Heart left ventricle (tissue), 13 donors: ENCODE data around the gene CPD.

Experiments used
- POLR2A ChIP-seq, 2 donors: fragments of 450-650 bp; IDR thresholded peaks; one replicate each; pipeline ENCODE4 v1.6.1; 2017; ENCODE audit warnings: antibody characterized with exemption in 2 of 2, mild to moderate bottlenecking in 2 of 2, moderate library complexity in 2 of 2
- TF ChIP-seq, protein P1 (sequence below), 12 donors: fragments of 200-600 bp; sonication (generic) in 4 of 12; IDR thresholded peaks; one replicate each; pipeline versions ENCODE4 v1.5.0 to v1.8.0; 2018 to 2022; ENCODE audit warnings: antibody characterized with exemption in 12 of 12, mild to moderate bottlenecking in 5 of 12
- donor health status: ischemic (EF 13 %, LVEDD 7.1; RV severe dilation, severe dysfunction).
- donor health status: DM: no; HTN: yes; CAD: no.
- donor health status: DM: no; HTN: no; CAD: no.
- donor health status: ischemic (EF 25% LVEDD 6.9; RV normal size, moderate dysfunction).
- donor health status: ischemic (EF 25% LVEDD 5.7; RV mildly dilated, moderate dysfunction).
- donor health status: ischemic (EF 35%, LVEDD 5.7; RV mildly dilated, moderate dysfunction).
- donor health status: nonischemic (EF 11% LVEDD 7.7; RV severe dilation, severe dysfunction).
- donor health status: DM: yes; HTN: yes; CAD: no.
- donor health status: PGD.
- donor health status: ischemic (EF 29% LVEDD 5.4; RV normal size, mild dysfunction).
- donor health status: nonischemic (EF 23%, LVEDD 6.1; RV moderate dilation, normal function).

- TF ChIP-seq, protein P1, sequence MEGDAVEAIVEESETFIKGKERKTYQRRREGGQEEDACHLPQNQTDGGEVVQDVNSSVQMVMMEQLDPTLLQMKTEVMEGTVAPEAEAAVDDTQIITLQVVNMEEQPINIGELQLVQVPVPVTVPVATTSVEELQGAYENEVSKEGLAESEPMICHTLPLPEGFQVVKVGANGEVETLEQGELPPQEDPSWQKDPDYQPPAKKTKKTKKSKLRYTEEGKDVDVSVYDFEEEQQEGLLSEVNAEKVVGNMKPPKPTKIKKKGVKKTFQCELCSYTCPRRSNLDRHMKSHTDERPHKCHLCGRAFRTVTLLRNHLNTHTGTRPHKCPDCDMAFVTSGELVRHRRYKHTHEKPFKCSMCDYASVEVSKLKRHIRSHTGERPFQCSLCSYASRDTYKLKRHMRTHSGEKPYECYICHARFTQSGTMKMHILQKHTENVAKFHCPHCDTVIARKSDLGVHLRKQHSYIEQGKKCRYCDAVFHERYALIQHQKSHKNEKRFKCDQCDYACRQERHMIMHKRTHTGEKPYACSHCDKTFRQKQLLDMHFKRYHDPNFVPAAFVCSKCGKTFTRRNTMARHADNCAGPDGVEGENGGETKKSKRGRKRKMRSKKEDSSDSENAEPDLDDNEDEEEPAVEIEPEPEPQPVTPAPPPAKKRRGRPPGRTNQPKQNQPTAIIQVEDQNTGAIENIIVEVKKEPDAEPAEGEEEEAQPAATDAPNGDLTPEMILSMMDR (IDR thresholded peaks at IDR 0.05), result no peak
- no peak for TF ChIP-seq POLR2A (IDR thresholded peaks at IDR 0.05)
Observed at GRCh38 chr17:30346221-30346795, 32.4 kb upstream of the CPD start.
